Endothelial cell of umbilical vein (primary cell): ENCODE measurements around the gene NUDT3. TPM values are rescaled to one million over a fixed set of nuclear protein-coding genes. Genes with fewer than 3 reads are reported as not detected.
A peak's percentile ranks its signal among the peaks of the same experiment; 100 is the strongest.

Experiments
- BruUV-seq: library from RNA; stranded (reverse); fragments of 400-500 nt; replicated peaks from 2 replicates; lab custom pipeline; 2021; lab: Mats Ljungman, UMichigan
- CTCF ChIA-PET: fragments of 300-600, 350-600 bp; sonication (Branson Sonifier 250); formaldehyde crosslinking; loops from one replicate; lab custom pipeline; 2021; ENCODE audit warnings: antibody characterized with exemption, inconsistent platforms; lab: Charles Lee
- POLR2A ChIA-PET: fragments of 300-600, 350-600 bp; sonication (Branson Sonifier 250); formaldehyde crosslinking; loops from one replicate; lab custom pipeline; 2021; ENCODE audit warnings: antibody characterized with exemption, inconsistent platforms; lab: Charles Lee
- DNase-seq: peaks from one replicate; pipeline ENCODE4 v3.0.0-alpha.2; 2011; ENCODE audit warnings: low read depth, low spot score
- FAIRE-seq: peaks from 2 replicates; lab custom pipeline; 2011; peaks lifted over from hg19 to GRCh38; lab: Jason Lieb, UNC
- H2AFZ ChIP-seq: 2 replicates; pipeline ENCODE4 v1.6.0; 2012; ENCODE audit warnings: low read depth, low read length, control low read depth, inconsistent platforms
- H3K27ac ChIP-seq: 2 replicates; pipeline ENCODE4 v1.5.1; 2011; ENCODE audit warnings: low read depth, mild to moderate bottlenecking, control low read depth, low read length, moderate library complexity; ENCODE audit not compliant: insufficient read depth
- H3K27me3 ChIP-seq, 2 experiments: 2 replicates each; pipeline versions ENCODE4 v1.6.0 to v1.6.1; 2011; ENCODE audit warnings: low read length in 2 of 2, mixed read lengths in 1 of 2; ENCODE audit not compliant: control insufficient read depth in 2 of 2, insufficient read depth in 2 of 2
- H3K36me3 ChIP-seq, 2 experiments: 2 replicates in 1 of 2; 3 replicates in 1 of 2; pipeline ENCODE4 v1.5.1; 2011; ENCODE audit warnings: low read length in 2 of 2, mild to moderate bottlenecking in 1 of 2, moderate library complexity in 1 of 2; ENCODE audit not compliant: control insufficient read depth in 2 of 2, insufficient read depth in 2 of 2; ENCODE audit errors: extremely low read depth in 1 of 2
- H3K4me1 ChIP-seq: 3 replicates; pipeline ENCODE4 v1.5.1; 2011; ENCODE audit warnings: mild to moderate bottlenecking, low read length; ENCODE audit not compliant: control insufficient read depth, insufficient read depth; ENCODE audit errors: extremely low read depth
- H3K4me2 ChIP-seq: 2 replicates; pipeline ENCODE4 v1.6.1; 2011; ENCODE audit warnings: low read length, control low read depth, mixed read lengths; ENCODE audit not compliant: insufficient read depth
- H3K4me3 ChIP-seq, 3 experiments: fragments of 200-600 bp in 1 of 3; sonication (generic), shearing (Covaris generic) in 1 of 3; replicated peaks in 1 of 3; 2 replicates each; pipeline ENCODE4 v1.5.1; 2011 to 2016; ENCODE audit warnings: control low read depth in 3 of 3, low read length in 3 of 3, mild to moderate bottlenecking in 2 of 3, inconsistent platforms in 1 of 3, low read depth in 1 of 3, moderate library complexity in 1 of 3; ENCODE audit not compliant: insufficient read depth in 1 of 3
- H3K79me2 ChIP-seq: 2 replicates; pipeline ENCODE4 v1.6.0; 2012; ENCODE audit warnings: low read length, inconsistent platforms; ENCODE audit not compliant: control insufficient read depth, insufficient read depth
- H3K9ac ChIP-seq: replicated peaks from 2 replicates; pipeline ENCODE3; 2011; ENCODE audit warnings: low read length, control low read depth; ENCODE audit not compliant: insufficient read depth; ENCODE audit errors: extremely low read depth
- H3K9me1 ChIP-seq: replicated peaks from 3 replicates; pipeline ENCODE4 v1.6.0; 2011; ENCODE audit warnings: mild to moderate bottlenecking, low read length; ENCODE audit not compliant: control insufficient read depth, insufficient read depth; ENCODE audit errors: extremely low read depth
- H3K9me3 ChIP-seq: replicated peaks from 2 replicates; pipeline ENCODE4 v1.5.1; 2012; ENCODE audit warnings: low read length, inconsistent platforms; ENCODE audit not compliant: control insufficient read depth, insufficient read depth
- H4K20me1 ChIP-seq: replicated peaks from 2 replicates; pipeline ENCODE3; 2011; ENCODE audit warnings: mild to moderate bottlenecking, low read length; ENCODE audit not compliant: control insufficient read depth, insufficient read depth; ENCODE audit errors: extremely low read depth
- EZH2 ChIP-seq: IDR thresholded peaks from 2 replicates; pipeline ENCODE4 v1.6.1; 2012; ENCODE audit warnings: borderline replicate concordance, low read depth, mild to moderate bottlenecking, moderate library complexity, low read length, inconsistent platforms; ENCODE audit not compliant: severe bottlenecking
- FOS ChIP-seq: IDR thresholded peaks from 2 replicates; pipeline ENCODE4 v1.6.1; 2011; ENCODE audit warnings: mild to moderate bottlenecking, low read length, moderate library complexity, borderline replicate concordance; ENCODE audit not compliant: insufficient read depth
- GATA2 ChIP-seq: IDR thresholded peaks from 2 replicates; pipeline ENCODE4 v1.7.0; 2011; ENCODE audit warnings: low read depth, mild to moderate bottlenecking, moderate library complexity, mixed read lengths, low read length; ENCODE audit not compliant: insufficient read length, insufficient read depth
- JUN ChIP-seq: IDR thresholded peaks from 2 replicates; pipeline ENCODE4 v1.6.1; 2011; ENCODE audit warnings: borderline replicate concordance, low read depth; ENCODE audit not compliant: insufficient read length, insufficient read depth
- MAX ChIP-seq: IDR thresholded peaks from 2 replicates; pipeline ENCODE4 v1.6.1; 2011; ENCODE audit not compliant: insufficient read depth, insufficient read length
- MYC ChIP-seq: IDR thresholded peaks from one replicate; pipeline ENCODE4 v1.6.1; 2011; ENCODE audit warnings: mild to moderate bottlenecking, low read depth, low read length
- POLR2A ChIP-seq: IDR thresholded peaks from 2 replicates; pipeline ENCODE4 v1.6.1; 2012; ENCODE audit warnings: low read depth, mild to moderate bottlenecking, control low read depth, low read length
- POLR2AphosphoS5 ChIP-seq: IDR thresholded peaks from 2 replicates; pipeline ENCODE4 v1.6.1; 2012; ENCODE audit warnings: low read depth, mild to moderate bottlenecking, control low read depth, low read length, moderate library complexity; ENCODE audit not compliant: insufficient read depth
- dilution Hi-C: fragments of 300-500 bp; cut with MboI; formaldehyde crosslinking; loops from one replicate; pipeline ENCODE4 v1.15.0; 2019; ENCODE audit warnings: low sequenced_read_pairs; ENCODE audit not compliant: extremely low pct_ligation_motif_present
- intact Hi-C: fragments of 100-400 bp; cut with micrococcal nuclease; formaldehyde crosslinking; loops from one replicate; pipeline ENCODE4 v1.10.0; 2022
- polyA plus RNA-seq, 4 experiments: library from polyadenylated mRNA; depleted of rRNA in 3 of 4; stranded (reverse) in 3 of 4; unstranded in 1 of 4; fragments of >200 nt; gene quantifications; 2 replicates each; pipeline versions ENCODE4 v1.2.1 to v1.2.3, GENCODE V29; 2011 to 2012; ENCODE audit warnings: missing spikeins in 1 of 4
- total RNA-seq: library from RNA; stranded (reverse); gene quantifications from 2 replicates; pipeline ENCODE4 v1.2.3, GENCODE V29; 2021
- TF ChIP-seq, protein P1 (sequence below), 2 donors: IDR thresholded peaks; 1 replicate in 1 of 2; 2 replicates in 1 of 2; pipeline ENCODE4 v1.5.1; 2011; ENCODE audit warnings: low read length in 2 of 2, mild to moderate bottlenecking in 2 of 2, moderate library complexity in 2 of 2, control low read depth in 1 of 2, inconsistent platforms in 1 of 2, low read depth in 1 of 2; ENCODE audit not compliant: insufficient read depth in 1 of 2; ENCODE audit errors: extremely low read depth in 1 of 2

Gene NUDT3
- total and polyA plus RNA-seq, 2 donors (not counting 3 experiments of a cell fraction or from before 2014, with no cell fraction given): 11.9 to 30.9 TPM

DNA sequence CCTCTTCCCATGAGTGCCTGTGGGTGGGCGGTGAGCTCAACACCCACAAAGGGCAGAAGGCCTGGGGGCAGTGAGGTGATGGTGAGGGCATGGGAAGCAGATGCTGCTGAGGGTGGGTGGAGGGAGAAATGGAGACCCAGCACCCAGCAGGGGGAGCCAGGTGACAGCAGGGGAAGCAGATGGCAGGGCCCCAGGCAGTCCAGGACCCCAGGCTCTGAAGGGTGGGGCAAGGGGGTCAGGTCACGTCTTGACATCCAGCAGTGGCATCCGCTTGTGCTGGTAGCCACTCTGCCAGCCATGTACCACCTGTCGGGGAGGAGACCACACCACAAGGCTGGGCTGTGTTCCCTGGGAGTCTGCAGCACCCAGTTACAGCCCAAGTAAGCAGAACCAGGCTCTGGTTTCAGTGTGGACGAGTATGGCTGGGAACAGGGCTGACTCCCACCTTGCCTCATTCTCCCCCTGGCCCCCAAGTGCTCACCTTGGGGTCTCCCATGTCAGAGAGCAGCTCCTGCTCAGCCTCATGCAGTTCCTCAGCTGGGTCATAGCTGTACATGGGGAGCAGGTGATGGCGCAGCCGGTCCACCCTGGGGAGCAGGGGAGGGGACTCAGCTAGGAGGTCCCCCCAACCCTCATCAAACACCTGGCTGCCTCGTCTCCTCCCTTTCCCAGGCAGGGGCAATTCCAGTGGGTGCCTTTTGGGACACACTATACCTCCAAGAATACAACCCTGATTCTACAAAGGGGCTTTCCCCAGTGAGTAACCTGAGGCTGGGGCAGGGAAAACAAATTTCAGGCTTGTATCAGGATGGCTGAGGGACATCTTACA lies 145.7 kb downstream of the NUDT3 start:
- DNase-seq: peak; percentile 48
- CTCF ChIA-PET: interaction anchor here (1.5 to 5.8 kb wide), 4 partner anchors 23 to 171 kb away, joined by 5 to 278 read pairs (median 50); no protein-coding TSS in a partner anchor
- no peaks in the 10 kb centered on the region for H3K27me3 ChIP-seq
- H2AFZ ChIP-seq: no peak overlapping the region
- no peaks in the 10 kb centered on the region for H4K20me1 ChIP-seq
- TF ChIP-seq POLR2A: peak; percentile 93
- no peak for TF ChIP-seq MAX
- TF ChIP-seq FOS: no peak
- TF ChIP-seq EZH2: no peak
- TF ChIP-seq, protein P1, sequence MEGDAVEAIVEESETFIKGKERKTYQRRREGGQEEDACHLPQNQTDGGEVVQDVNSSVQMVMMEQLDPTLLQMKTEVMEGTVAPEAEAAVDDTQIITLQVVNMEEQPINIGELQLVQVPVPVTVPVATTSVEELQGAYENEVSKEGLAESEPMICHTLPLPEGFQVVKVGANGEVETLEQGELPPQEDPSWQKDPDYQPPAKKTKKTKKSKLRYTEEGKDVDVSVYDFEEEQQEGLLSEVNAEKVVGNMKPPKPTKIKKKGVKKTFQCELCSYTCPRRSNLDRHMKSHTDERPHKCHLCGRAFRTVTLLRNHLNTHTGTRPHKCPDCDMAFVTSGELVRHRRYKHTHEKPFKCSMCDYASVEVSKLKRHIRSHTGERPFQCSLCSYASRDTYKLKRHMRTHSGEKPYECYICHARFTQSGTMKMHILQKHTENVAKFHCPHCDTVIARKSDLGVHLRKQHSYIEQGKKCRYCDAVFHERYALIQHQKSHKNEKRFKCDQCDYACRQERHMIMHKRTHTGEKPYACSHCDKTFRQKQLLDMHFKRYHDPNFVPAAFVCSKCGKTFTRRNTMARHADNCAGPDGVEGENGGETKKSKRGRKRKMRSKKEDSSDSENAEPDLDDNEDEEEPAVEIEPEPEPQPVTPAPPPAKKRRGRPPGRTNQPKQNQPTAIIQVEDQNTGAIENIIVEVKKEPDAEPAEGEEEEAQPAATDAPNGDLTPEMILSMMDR (IDR thresholded peaks at IDR 0.05; ENCODE audit: extremely low read depth in 1 of 2, insufficient read depth in 1 of 2, low read depth in 1 of 2, low read length in 2 of 2): peak; percentile 37 to 65
- no peak for TF ChIP-seq GATA2
- TF ChIP-seq MYC: no peak
- peak; percentile 98 for TF ChIP-seq POLR2AphosphoS5
- no peak for TF ChIP-seq JUN
- H3K4me3 ChIP-seq: no peak overlapping the region
- H3K9me3 ChIP-seq: no peaks in the 10 kb centered on the region
- intact Hi-C loops: no loop called here
- peaks cover 7% of the 10 kb centered on the region in 2 experiments for H3K36me3 ChIP-seq
- POLR2A ChIA-PET: interaction anchor here (0.6 to 3.4 kb wide), 2 partner anchors 10 to 83 kb away, joined by 5 to 13 read pairs; partner anchors contain the start of gene HMGA1
- no peaks in the 10 kb centered on the region for H3K9me1 ChIP-seq
- peak overlapping the region; percentile 0 for H3K27ac ChIP-seq
- peaks cover 55% of the 10 kb centered on the region for H3K4me1 ChIP-seq
- no TSS peak for BruUV-seq
- peaks cover 10% of the 10 kb centered on the region for H3K79me2 ChIP-seq
- no peak overlapping the region for H3K4me2 ChIP-seq
- dilution Hi-C loops: no loop called here
- H3K9ac ChIP-seq: no peak overlapping the region
- FAIRE-seq: peak; percentile 83
